NCI-H526 (cell line): Measurements from ENCODE around the gene FZD4.
"Not testable (repeated sequence)": the region's sequence is repeated elsewhere in the genome, so short reads cannot be mapped to it uniquely, and the experiment has no call there.

Experiments used
- DNase-seq, 2 experiments: peaks; one replicate each; lab custom pipeline; 2025; lab: John Stamatoyannopoulos, UW

Gene FZD4

DNA sequence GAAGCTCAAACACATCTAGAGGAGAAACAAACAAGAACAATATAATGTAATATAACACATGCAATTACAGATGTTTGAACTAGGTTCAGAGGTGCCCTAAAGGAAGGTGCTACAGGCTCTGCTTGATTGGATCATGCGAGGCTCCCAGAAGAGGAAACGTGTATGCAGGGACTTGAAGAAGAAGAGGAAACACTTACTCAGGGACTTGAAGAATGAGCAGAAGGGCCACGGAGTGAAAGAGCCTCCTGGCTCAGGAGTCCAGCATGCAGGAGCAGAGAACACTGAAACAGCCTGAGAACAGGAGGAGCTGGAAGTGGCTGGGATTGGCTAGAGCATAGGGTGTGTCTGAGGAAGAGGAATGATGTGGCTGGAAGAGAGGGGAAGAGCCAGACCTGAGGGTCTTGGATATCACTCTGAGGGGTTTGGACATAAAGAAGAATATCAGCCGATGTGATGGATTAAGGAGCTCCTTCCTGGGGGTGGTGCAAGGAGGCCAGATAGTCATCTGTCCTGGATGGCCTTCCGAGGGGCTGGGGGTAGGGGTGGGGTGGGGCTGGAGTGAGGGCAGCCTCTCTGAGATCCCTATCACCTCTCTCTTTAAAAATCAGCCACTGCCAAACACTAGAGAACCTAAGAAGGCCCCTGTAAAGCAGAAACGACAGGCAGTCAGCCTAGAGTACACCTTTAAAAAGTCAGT lies 16.8 kb downstream of the FZD4 start:
- no peak for DNase-seq

DNA sequence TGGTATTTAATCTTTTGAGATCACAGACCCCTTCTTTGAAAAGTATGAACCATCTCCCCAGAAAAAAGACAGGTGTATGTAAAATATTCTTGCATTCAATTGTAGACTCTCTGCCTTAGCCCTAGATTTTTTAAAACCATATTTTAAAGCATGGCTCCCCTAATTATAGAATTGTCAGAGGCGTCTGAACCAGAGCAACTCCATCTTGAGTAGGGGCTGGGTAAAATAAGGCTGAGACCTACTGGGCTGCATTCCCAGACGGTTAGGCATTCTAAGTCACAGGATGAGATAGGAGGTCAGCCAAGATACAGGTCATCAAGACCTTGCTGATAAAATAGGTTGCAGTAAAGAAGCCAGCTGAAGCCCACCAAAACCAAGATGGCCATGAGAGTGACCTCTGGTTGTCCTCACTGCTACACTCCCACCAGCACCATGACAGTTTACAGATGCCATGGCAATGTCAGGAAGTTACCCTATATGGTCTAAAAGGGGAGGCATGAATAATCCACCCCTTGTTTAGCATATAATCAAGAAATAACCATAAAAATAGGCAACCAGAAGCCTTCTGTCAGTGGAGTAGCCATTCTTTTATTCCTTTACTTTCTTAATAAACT lies 17.9 kb downstream of the FZD4 start:
- DNase-seq: not testable (repeated sequence)

DNA sequence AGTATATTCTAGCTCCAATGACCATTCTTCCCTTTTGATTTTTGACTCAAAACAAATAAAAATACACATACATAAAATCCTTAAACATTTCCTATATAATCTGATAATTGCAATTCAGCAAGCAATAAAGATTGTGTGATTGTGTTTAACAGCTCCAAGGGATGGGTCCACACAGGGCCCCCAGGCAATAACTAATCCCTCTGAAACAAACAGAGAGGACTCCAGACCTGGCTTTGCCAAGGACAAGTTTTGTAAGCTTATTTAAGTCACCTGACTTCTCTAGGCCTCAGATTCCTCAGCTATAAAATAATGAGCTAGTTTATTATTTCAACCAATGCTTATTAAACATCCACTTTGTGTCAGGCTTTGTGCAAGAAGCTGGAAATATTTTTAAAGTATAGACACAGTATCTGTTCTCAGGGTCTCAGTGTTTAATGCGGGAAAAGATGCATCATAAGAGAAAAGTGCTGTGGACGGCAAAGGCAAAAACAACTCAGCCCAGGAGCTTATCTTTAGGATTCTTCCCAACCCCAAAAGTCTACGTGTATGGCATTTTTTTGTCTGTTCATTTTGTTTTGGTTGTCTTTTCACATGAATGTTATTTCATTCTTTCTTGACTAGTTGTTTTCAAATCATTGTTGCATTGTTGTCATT lies 20.1 kb downstream of the FZD4 start:
- DNase-seq: no peak

DNA sequence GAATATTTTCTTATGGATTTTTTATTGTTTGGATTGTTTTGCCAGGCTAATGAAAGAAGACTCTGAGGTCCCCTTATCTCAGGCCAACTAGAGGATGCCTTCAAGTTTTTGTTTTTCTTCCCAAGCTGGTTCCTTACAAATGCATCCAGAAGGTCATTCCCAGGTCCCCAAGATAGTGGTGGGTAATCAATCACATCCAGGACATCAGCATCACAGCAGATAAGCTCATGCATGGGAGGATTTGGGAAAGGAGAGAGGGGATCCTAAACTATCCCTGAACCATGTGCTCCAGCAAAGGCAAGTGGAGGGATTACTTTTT lies 20.7 kb downstream of the FZD4 start:
- no peak for DNase-seq

DNA sequence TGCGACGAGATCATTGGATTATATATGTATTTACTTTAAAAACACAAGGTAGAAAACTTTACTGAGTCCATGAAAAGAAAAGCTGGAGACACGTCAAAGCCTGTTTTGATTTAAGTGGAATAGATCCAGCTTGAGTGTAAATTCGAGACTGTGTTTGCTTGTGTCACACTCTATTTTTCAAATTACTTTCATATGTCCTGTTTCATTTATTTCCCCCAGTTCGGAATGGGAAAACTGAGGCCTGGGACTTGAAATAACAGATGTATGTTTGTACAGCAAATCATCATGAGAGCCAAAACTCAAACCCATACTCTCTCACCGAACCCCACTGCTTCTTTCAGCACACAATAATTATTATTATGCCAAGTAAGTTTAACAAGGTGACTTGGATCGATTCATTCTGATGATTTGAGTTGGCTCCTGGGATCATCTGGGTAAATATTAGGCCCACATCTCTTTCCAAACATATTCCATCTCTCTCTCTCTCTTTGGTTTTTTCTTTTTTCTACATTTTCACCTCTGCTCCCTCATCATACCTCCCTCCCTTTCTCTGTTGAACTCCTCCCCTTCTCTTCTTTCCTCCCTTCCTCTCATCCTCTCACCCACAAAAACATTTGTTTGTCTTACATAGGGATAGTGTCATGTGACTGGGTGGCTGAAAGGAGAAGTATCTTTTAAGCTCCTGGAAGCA lies 21.2 kb downstream of the FZD4 start:
- DNase-seq: no peak

DNA sequence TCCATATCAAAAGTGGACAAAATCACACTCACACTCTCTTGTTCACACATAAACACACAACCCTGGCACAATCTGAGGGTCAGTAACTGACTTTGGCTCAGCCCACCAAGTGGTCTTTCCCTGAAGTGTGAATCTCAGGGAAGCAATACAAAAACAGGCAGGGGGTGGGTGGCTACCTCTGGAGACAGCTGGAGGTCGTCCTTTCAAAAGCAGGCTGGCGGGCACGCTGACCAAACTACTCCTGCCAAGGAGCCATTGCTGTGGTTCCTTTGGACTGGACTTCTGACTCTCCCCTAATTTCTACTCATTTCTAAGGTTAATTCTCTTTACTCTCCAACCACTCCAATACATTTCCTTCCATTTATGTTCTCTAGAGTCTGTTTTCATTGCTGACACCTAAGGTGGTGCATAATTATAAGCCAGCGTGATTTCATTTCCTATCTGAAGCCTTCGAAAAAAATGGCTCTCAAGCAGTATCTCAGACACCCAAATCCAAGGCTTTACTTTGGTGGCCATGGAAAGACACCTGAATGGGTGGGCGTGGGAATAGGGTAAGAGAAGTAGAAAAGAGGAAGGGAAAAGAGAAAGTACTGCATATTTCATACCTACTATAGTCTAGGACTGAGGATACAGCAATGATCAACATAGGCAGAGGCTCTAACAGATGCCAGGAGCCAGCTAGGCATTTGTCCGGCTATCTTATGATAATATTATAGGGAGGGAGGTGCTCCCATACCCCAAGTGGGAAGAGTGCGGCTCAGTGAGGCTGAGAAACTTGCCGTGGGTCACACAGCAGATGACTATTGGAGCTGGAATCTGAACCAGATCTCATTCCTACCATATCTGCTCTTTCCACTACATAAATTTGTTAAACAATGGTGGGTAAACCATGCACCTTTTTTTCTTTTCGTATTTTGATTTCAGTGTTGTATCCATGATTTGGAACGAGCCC lies 22.0 kb downstream of the FZD4 start:
- no peak for DNase-seq

DNA sequence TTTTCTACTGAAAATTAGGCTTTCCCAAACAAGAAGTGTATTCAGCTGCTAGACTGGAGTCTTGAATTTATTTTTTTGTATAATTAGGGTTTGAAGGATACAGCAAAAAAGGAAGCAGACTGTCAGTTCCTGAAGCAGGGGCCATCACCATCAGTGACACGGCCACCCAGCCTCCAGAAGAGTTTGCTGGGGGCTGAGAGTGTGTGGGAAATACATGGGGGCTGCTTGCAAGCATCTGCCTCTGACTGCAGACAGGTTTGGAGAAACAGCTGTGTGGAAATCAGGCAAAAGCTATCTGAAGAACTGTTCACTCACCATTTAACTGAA lies 23.0 kb downstream of the FZD4 start:
- DNase-seq: no peak

DNA sequence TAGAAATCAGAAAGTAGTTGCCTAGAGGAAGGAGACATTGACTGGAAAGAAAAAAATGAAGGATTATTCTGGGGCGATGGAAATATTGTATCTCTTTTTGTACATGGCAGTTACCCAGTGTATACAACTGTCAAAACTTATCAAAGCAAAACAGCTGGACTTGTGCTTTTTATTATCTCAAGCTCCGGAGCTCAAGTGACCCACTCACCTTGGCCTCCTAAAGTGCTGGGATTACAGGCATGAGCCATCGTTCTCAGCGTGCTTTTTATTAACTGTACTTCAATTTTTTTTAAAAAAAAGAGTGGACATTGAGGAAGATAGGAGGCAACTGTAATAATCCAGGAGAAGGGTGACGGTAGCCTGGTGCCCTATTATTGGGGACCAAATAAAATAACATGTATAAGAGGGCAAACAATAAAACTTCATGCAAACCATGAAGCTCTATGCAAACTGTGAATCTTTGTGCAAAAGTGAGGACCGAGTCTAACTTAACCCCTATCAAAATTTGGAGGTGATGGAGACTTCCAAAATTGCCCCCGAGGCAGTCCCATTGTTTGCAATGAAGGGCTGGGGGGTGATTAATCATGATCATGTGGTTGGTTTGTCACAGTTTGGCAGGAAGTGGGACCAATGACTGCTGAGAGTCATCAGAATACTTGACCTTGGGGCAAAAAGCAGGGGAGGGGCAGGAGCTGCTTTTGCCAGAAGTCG lies 23.5 kb downstream of the FZD4 start:
- no peak for DNase-seq

DNA sequence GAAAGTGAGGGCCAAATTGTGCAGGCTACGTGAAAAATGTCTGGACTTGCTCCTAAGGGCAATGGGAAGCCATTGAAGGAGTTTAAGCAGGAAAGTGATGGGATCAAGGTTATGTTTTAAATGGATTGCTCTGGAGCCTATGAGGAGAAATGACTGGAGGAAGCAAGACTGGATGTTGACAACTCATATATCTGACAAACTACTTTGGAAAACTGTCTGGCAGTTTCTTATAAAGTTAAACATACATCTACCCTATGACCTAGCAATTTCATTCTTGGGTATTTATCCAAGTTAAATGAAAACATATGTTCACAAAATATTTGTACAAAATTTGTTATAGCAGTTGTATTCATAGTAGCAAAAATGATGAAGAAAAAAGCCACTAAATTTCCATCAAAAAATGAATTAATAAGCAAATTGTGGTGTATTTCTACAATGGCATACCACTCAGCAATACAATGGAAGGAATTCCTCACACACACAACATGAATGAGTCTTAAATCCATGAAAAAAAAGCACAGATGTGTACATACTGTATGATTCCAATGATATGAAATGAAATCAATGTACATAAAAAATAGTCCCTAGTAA lies 24.1 kb downstream of the FZD4 start:
- no peak for DNase-seq

DNA sequence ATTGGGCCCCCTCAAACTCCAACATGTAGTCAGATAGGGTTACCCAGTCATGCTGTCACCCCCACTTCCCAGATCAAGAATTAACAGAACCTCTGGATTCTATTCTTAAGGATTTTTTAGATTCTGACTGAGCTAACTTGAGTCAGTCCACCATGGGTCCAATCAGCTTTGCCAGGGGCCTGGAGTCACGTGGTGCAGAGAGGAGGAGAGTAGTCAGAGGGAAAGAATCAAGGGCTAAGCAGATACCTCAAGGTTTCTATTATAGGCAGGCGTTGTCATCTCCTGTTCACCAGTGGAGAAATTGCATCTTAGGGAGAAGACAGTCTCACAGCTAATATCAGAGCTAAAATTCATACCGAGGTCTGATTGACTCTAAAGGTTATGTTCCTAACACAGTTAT lies 28.2 kb downstream of the FZD4 start:
- DNase-seq: no peak

DNA sequence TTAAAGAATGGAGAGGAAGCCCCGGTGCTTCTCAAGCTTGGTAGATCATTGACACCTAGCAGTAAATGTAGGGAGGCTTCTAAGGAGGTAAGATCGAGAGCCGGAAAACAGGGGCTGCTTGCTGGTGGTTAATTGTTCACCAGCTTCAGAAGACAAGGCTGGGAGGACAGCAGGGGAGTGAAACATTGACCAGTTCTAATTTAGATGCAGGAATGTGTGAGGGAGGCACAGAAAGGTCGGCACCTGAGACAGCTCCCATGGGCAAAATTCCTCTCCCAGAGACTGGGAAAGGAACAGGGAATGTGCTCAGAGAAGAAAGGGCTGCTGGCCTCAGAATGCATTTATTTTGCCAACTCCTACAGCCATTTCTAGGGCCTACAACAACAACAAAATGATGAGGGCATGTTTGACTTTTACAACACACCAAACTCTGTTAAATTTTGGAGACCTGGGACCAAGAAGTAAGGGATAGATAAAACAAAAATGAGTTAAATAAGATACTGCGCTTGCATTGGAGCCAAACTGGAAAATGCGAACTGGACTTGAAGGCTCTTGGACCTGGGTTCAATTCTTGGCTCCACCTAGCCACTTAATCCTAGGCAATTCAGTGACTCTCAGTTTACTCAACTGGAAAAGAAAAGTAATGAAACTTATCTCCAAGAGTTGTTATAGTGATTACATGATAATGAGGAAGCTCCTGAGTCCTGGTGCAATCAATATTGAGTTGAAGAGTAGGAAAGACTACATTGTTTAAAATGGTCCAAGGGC lies 31.0 kb downstream of the FZD4 start:
- no peak for DNase-seq

DNA sequence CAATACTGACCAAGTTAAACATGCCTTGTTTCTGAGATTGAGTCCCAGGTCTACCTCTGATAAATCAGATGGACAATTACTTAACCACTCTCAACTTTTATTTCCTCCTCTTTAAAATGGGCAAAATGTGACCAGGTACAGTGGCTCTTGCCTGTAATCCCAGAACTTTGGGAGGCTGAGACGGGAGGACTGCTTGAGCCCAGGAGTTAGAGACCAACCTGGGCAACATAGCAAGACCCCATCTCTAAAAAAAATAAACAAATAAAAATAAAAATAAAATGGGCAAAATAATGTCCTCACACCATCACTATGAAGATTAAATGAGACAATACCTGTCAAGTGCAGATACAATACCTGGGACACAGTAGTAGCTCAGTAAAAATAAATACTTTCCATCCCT lies 33.0 kb downstream of the FZD4 start:
- DNase-seq: no peak

DNA sequence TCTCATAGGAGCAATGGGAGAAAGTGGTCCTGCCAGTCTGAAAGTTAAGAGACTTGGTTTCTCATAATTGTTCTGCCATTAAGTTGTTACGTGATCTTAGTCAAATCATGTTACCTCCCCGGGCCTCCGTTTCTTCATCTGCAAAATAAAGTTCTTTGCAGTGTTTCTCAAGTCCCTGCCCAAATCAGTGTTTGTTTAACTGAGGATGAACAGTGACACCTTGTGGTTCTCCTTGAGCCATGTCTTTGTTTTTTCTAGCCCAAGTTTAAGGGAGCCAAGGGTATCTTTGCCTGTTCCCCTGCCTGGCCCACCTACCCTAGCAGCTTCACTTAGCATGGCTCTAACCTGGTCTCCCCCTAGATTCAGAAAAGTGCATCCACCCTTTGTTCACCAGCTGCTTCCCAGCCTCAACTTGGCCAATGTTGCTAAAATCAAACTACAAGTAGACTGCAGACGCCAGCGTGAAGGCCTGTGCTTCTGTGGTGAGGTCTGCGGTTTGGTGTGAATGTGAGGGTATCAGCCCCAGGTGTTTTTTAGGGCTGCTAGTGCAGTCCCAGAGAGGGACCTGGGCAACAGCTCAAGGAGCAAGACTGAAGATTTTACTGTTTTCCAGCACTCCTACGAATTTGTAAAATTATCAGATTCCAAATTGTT lies 35.5 kb downstream of the FZD4 start:
- peak in 1 of 2 experiments; percentile 64 for DNase-seq

DNA sequence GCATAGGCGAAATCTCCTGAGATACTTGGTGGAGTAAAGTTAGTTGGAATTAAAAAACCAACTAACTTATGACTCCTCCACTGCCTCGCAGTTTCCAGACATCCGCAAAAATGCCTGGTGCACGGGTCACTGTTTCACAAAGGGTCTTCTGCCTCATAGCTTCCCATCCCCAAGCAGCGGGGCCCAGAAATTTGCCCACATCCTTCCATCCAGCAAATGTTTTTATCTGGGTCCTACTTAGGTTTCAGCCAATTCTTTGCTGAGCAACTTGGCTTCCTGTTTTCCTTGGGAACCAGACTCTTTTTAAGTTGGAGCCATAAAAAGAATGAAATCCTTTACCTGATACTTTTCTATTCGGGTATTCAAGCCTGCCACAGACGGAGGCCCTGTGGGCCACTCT lies 36.2 kb downstream of the FZD4 start:
- no peak for DNase-seq

DNA sequence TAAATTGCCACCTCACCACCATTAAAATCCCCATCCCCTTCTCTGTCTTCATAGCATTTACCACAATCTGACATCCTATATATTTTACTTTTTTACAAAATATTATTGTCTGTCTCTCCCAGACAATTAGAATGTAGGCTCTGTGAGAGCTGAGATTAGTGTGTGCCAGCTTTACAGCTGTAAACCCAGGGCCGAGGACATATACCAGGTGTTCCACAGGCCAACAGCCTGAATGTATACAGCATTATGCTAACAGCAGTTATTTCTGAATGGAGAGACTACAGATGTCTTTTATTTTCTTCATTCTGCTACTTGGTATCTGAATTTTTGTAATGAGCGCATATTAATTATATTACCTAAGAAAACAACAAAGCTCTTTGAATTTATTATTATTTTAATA lies 36.7 kb downstream of the FZD4 start:
- no peak for DNase-seq

DNA sequence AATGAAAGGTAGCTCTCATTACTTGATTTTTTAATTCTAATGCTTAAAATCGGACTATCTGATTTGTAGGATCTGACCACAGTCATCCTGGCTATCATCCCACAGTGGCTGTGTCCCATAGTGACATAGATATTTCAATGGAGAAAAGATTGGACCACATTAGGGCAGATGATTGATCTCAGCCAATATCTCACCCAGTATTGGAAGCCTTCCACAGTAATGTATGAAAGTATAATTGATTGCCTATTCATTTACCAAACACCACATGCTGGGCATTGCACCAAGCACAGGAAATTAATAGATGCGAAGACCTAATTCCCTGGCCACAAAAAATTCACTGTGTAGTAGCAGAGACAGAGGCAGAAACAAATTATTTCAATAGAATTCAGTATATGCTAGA lies 37.6 kb downstream of the FZD4 start:
- DNase-seq: no peak

DNA sequence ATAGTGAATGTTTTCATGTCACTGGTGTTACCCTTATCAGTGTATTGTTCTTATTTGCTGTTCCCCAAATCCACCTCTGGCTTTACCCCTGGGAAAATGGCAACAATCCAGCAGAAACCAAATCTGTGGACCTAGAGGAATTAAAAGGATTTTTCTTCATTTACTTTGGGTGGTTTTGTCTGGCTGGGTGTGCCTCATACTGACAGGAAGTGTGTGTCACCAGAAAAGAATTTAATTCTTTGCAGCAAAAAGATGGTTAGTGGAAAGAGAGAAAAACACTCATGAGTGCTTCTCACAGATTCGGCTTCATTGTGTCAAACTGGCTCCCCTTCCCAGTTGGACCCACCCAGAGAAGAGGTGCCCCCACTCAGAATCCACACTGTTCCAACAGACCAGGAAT lies 38.9 kb downstream of the FZD4 start:
- DNase-seq: no peak

DNA sequence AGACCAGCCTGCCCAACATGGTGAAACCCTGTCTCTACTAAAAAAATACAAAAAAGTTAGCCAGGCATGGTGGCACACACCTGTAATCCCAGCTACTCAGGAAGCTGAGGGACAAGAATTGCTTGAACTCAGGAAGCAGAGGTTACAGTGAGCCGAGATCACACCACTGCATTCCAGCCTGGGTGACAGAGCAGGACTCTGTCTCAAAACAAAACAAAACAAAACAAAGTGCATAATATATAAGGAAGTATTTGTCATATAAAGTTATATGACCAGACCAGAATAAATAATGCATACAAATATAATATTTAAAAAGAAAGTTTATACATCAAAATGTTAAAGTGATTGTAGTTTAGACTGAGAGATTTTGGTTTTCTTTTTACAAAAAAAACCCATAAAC lies 39.3 kb downstream of the FZD4 start:
- not testable (repeated sequence) for DNase-seq

DNA sequence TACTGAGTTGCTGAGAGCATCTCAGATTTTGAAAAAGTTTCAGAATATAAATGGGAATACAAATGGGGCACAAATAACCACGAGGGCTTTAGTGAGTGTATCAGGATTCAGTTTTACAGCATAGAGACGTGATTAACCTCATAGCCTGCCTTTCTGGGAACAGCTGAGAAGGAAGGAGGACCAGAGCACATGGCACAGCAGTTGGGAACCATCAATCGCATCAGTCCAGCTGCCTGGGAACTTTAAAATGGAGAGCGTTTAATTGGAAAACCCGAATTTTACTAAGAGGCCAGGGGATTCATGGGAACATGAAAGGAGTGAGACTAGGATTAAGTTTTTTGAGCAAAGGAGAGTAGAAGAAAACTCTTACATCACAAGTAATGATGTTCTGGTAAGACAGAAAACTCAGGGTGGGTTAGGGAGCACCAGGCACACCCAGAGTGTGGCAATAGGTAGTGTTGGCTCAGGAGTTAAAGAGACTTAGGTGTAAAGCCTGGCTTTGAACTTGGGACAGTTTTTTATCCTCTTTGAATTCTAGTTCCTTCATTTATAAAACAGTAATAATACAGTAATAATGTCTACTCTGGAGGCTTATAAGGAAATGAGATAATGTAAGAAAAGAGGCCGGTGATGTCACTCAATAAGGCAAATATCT lies 40.2 kb downstream of the FZD4 start:
- no peak for DNase-seq
